Transverse colon (tissue), 4 donors: ENCODE results near the gene FZD1. TPM values are rescaled to one million over a fixed set of nuclear protein-coding genes. Genes with fewer than 3 reads are reported as not detected.

Experiments used
- DNase-seq: peaks from one replicate; pipeline ENCODE4 v3.0.0-alpha.2; 2019
- H3K27ac ChIP-seq, 4 donors: fragments of 200-600 bp; sonication (generic); 2 replicates each; pipeline ENCODE4 v1.5.1; 2016 to 2018; ENCODE audit warnings: inconsistent platforms in 4 of 4
- H3K27me3 ChIP-seq: fragments of 200-600 bp; sonication (generic); 2 replicates; pipeline ENCODE4 v1.5.1; 2017; ENCODE audit warnings: inconsistent platforms
- H3K36me3 ChIP-seq, 4 donors: fragments of 200-600 bp; sonication (generic); 2 replicates each; pipeline ENCODE4 v1.5.1; 2017 to 2019; ENCODE audit warnings: inconsistent platforms in 4 of 4
- H3K4me1 ChIP-seq, 4 donors: fragments of 200-600 bp; sonication (generic); 2 replicates each; pipeline ENCODE4 v1.5.1; 2017 to 2020; ENCODE audit warnings: inconsistent platforms in 4 of 4
- H3K4me3 ChIP-seq, 4 donors: fragments of 200-600 bp; sonication (generic); 1 replicate in 1 of 4; 2 replicates in 3 of 4; pipeline versions ENCODE4 v1.5.1 to v1.6.1; 2017 to 2019; ENCODE audit warnings: inconsistent platforms in 4 of 4
- H3K9me3 ChIP-seq, 2 donors: fragments of 200-600 bp; sonication (generic); 2 replicates each; pipeline ENCODE4 v1.5.1; 2017 to 2019; ENCODE audit warnings: inconsistent platforms in 2 of 2
- CTCF ChIP-seq, 5 experiments: fragments of 200-600 bp in 3 of 5; fragments of 450-650 bp in 2 of 5; sonication (generic) in 3 of 5; IDR thresholded peaks; 1 replicate in 2 of 5; 2 replicates in 3 of 5; pipeline ENCODE4 v1.5.1; 2016 to 2017; ENCODE audit warnings: antibody characterized with exemption in 5 of 5, inconsistent platforms in 3 of 5, mild to moderate bottlenecking in 2 of 5, moderate library complexity in 1 of 5
- EP300 ChIP-seq: sonication (generic); formaldehyde crosslinking; IDR thresholded peaks from one replicate; pipeline ENCODE4 v1.6.1; 2017; ENCODE audit warnings: antibody characterized with exemption, low read depth
- POLR2A ChIP-seq: fragments of 450-650 bp; IDR thresholded peaks from one replicate; pipeline ENCODE4 v1.6.1; 2016; ENCODE audit warnings: antibody characterized with exemption, mild to moderate bottlenecking, moderate library complexity
- POLR2AphosphoS5 ChIP-seq, 3 donors: sonication (generic); formaldehyde crosslinking; IDR thresholded peaks; one replicate each; pipeline ENCODE4 v1.6.1; 2016; ENCODE audit warnings: antibody characterized with exemption in 3 of 3
- WGBS, 2 donors: methylation state at CpG; one replicate each; pipeline ENCODE4 v1.1.5; 2018; ENCODE audit warnings: low coverage in 1 of 2; 5-methylcytosine and 5-hydroxymethylcytosine counted together
- in situ Hi-C, 4 donors: fragments of 200-750 bp; cut with MboI; loops; one replicate each; pipeline versions ENCODE4 v1.15.0 to v1.15.1; 2017; ENCODE audit warnings: low sequenced_read_pairs in 3 of 4, low pct_ligation_motif_present in 1 of 4, low pct_unique_long_range_greater_than_20kb in 1 of 4
- intact Hi-C: fragments of 100-400 bp; cut with DNase I; formaldehyde crosslinking; loops from one replicate; pipeline ENCODE4 v1.15.1; 2023; ENCODE audit warnings: low total_unique reads
- total RNA-seq, 4 donors: library from RNA; depleted of rRNA; stranded (reverse); fragments of >200 nt; gene quantifications; one replicate each; pipeline ENCODE4 v1.1.0, GENCODE V29; 2016

The FZD1 gene
- total RNA-seq, 4 donors from 2014 or later: 5.6 to 9.6 (median 8.1) TPM

- peaks cover 0 to 15% (median 0%) of the 10 kb centered on the region in 4 donors for H3K4me1 ChIP-seq
- TF ChIP-seq EP300 (no peak), POLR2A (no peak), CTCF (IDR thresholded peaks at IDR 0.05) (no peak), POLR2AphosphoS5 (IDR thresholded peaks at IDR 0.05) (no peak)
- in situ Hi-C loops: no loop called here
- no peak overlapping the region for H3K27ac ChIP-seq
- intact Hi-C loops: no loop called here
- H3K36me3 ChIP-seq: no peaks in the 10 kb centered on the region
- H3K27me3 ChIP-seq: no peaks in the 10 kb centered on the region
- no peak overlapping the region for H3K4me3 ChIP-seq
- WGBS, 2 donors: 75% methylated on average over 5 to 6 of the region's 6 CpGs
- DNase-seq: no peak
- H3K9me3 ChIP-seq: no peaks in the 10 kb centered on the region
These were observed 20.5 kb upstream of the FZD1 start for GRCh38 chr7:91243591-91244301.

- in situ Hi-C loops: no loop called here
- intact Hi-C loops: no loop called here
These were observed 16.7 kb upstream of the FZD1 start for GRCh38 chr7:91247500-91247899.

GRCh38 chr7:91248996-91249395 lies 15.2 kb upstream of the FZD1 start:
- intact Hi-C loops (no loop called here), in situ Hi-C loops (no loop called here)
- no peaks in the 10 kb centered on the region for H3K27me3 ChIP-seq
- 60% methylated on average over 2 of the region's 2 CpGs; no CpG with 5 or more reads in 1 of the 2 donors for WGBS, 2 donors
- H3K27ac ChIP-seq: no peak overlapping the region
- H3K4me1 ChIP-seq: no peaks in the 10 kb centered on the region
- no peak overlapping the region for H3K4me3 ChIP-seq
- TF ChIP-seq CTCF (IDR thresholded peaks at IDR 0.05) (no peak), POLR2A (no peak), POLR2AphosphoS5 (IDR thresholded peaks at IDR 0.05) (no peak), EP300 (no peak)
- no peak for DNase-seq
- no peaks in the 10 kb centered on the region for H3K36me3 ChIP-seq
- no peaks in the 10 kb centered on the region for H3K9me3 ChIP-seq

More at GRCh38 chr7:91247500-91247899, 16.7 kb upstream of the FZD1 start:
- H3K27me3 ChIP-seq: no peaks in the 10 kb centered on the region
- no peaks in the 10 kb centered on the region for H3K36me3 ChIP-seq
- no peaks in the 10 kb centered on the region for H3K9me3 ChIP-seq
- DNase-seq: no peak
- no peak overlapping the region for H3K27ac ChIP-seq
- H3K4me1 ChIP-seq: peaks cover 0 to 1% (median 0%) of the 10 kb centered on the region in 4 donors
- H3K4me3 ChIP-seq: no peak overlapping the region
- TF ChIP-seq EP300 (no peak), POLR2A (no peak), POLR2AphosphoS5 (IDR thresholded peaks at IDR 0.05) (no peak), CTCF (IDR thresholded peaks at IDR 0.05) (no peak)

GRCh38 chr7:91249506-91250233 lies 14.6 kb upstream of the FZD1 start:
- 69 to 82% methylated on average over 3 to 4 of the region's 4 CpGs for WGBS, 2 donors
- H3K27ac ChIP-seq: no peak overlapping the region

More at GRCh38 chr7:91249506-91250233, 14.6 kb upstream of the FZD1 start:
- Histone ChIP-seq H3K4me3 (no peak overlapping the region), H3K4me1 (no peaks in the 10 kb centered on the region), H3K27me3 (no peaks in the 10 kb centered on the region), H3K9me3 (no peaks in the 10 kb centered on the region), H3K36me3 (no peaks in the 10 kb centered on the region)
- intact Hi-C loops (loop anchor here (10.0 kb wide), 1 partner anchor 1495 kb away; no protein-coding TSS in a partner anchor), in situ Hi-C loops (no loop called here)
- DNase-seq: no peak
- no peak for TF ChIP-seq POLR2AphosphoS5 (IDR thresholded peaks at IDR 0.05)
- TF ChIP-seq CTCF (IDR thresholded peaks at IDR 0.05): no peak
- no peak for TF ChIP-seq POLR2A
- TF ChIP-seq EP300: no peak
